Chondrocyte (in vitro differentiated cells): ENCODE data around the gene STAU1. TPM values are rescaled to one million over a fixed set of nuclear protein-coding genes. Genes with fewer than 3 reads are reported as not detected.
"Not testable (repeated sequence)": the region's sequence is repeated elsewhere in the genome, so short reads cannot be mapped to it uniquely, and the experiment has no call there.

Experiments used
- DNase-seq: peaks from one replicate; pipeline ENCODE4 v3.0.0; 2021; ENCODE audit warnings: mixed read lengths, low spot score
- H3K27ac Mint-ChIP-seq: one replicate; pipeline ENCODE4 v1.8.0; 2021; ENCODE audit warnings: mild to moderate bottlenecking, moderate library complexity, mixed read lengths; ENCODE audit not compliant: unreplicated experiment
- H3K27me3 Mint-ChIP-seq: 2 replicates; pipeline ENCODE4 v1.8.0; 2021; ENCODE audit warnings: low read depth, mixed read lengths
- H3K36me3 Mint-ChIP-seq: 2 replicates; pipeline ENCODE4 v1.8.0; 2021; ENCODE audit warnings: low read depth, mixed read lengths
- H3K4me1 Mint-ChIP-seq: 2 replicates; pipeline ENCODE4 v1.8.0; 2021; ENCODE audit warnings: low read depth, mild to moderate bottlenecking, mixed read lengths
- H3K4me3 Mint-ChIP-seq: one replicate; pipeline ENCODE4 v1.8.0; 2021; ENCODE audit warnings: mild to moderate bottlenecking, moderate library complexity, mixed read lengths; ENCODE audit not compliant: unreplicated experiment
- H3K9me3 Mint-ChIP-seq: 2 replicates; pipeline ENCODE4 v1.8.0; 2021; ENCODE audit warnings: low read depth, mixed read lengths
- total RNA-seq: library from RNA; stranded (reverse); gene quantifications from 3 replicates; pipeline ENCODE4 v1.2.1, GENCODE V29; 2021
- TF ChIP-seq, protein P1 (sequence below): fragments of 200-600 bp; sonication (generic); IDR thresholded peaks from 2 replicates; pipeline ENCODE4 v1.5.0; 2021; ENCODE audit warnings: antibody characterized with exemption, mild to moderate bottlenecking, moderate library complexity

Gene STAU1
- total RNA-seq, 1 donor from 2014 or later = 77.2 TPM

DNA sequence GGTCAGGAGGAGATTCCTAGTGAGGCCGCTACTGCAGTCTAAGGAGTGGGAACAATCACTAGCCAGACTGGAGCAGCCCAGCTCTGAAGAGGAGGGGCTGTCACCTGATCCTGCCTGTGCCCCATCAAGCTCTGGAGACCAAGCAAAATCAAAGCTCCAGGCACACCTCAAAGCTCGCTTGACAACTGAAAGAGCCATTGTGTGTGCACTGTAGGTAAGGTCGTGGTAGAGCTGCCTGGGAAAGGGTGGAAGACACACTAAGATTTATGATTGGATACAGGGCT, 83.8 kb downstream of the STAU1 start:
- TF ChIP-seq, protein P1, sequence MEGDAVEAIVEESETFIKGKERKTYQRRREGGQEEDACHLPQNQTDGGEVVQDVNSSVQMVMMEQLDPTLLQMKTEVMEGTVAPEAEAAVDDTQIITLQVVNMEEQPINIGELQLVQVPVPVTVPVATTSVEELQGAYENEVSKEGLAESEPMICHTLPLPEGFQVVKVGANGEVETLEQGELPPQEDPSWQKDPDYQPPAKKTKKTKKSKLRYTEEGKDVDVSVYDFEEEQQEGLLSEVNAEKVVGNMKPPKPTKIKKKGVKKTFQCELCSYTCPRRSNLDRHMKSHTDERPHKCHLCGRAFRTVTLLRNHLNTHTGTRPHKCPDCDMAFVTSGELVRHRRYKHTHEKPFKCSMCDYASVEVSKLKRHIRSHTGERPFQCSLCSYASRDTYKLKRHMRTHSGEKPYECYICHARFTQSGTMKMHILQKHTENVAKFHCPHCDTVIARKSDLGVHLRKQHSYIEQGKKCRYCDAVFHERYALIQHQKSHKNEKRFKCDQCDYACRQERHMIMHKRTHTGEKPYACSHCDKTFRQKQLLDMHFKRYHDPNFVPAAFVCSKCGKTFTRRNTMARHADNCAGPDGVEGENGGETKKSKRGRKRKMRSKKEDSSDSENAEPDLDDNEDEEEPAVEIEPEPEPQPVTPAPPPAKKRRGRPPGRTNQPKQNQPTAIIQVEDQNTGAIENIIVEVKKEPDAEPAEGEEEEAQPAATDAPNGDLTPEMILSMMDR = no peak
- Mint-ChIP-seq H3K4me1 (no peaks in the 10 kb centered on the region), H3K9me3 (no peaks in the 10 kb centered on the region), H3K36me3 (peaks cover 22% of the 10 kb centered on the region), H3K4me3 (no peak overlapping the region), H3K27ac (no peak overlapping the region), H3K27me3 (no peaks in the 10 kb centered on the region)
- no peak for DNase-seq

DNA sequence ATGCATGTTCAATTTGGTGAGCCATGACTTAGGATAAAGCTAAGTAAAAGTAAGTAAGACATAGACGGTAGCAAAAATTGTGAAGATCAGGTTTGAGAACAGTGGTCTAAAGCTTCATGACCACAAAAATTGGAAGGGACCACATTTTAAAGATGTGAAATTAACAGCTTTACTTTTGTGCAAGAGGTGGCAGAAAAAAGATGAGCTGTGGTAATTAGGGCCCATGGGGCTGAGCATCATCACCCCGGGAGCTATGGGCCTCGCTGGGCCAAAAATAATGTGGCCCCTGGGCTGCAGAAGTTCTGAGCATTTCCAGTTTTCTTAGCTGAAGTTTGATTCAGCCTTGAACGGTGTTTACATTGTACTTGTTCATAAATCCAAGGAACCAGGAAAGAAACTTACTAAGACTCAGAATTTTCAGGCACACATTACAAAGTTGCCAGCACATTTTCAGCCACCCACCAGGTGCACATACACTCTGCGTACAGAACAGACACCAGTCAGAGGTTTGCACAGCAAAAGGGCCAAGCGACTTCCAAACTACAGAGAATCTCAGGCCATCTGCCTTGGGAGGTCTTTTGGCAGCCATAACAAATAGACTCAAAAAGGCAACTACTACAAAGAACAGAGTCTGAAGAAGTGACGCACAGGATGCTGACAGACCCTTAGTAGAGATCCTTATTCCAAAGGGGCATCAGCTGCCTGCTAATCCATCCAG, 84.3 kb downstream of the STAU1 start:
- Mint-ChIP-seq H3K36me3 (peaks cover 23% of the 10 kb centered on the region), H3K9me3 (no peaks in the 10 kb centered on the region), H3K27ac (no peak overlapping the region)

DNA sequence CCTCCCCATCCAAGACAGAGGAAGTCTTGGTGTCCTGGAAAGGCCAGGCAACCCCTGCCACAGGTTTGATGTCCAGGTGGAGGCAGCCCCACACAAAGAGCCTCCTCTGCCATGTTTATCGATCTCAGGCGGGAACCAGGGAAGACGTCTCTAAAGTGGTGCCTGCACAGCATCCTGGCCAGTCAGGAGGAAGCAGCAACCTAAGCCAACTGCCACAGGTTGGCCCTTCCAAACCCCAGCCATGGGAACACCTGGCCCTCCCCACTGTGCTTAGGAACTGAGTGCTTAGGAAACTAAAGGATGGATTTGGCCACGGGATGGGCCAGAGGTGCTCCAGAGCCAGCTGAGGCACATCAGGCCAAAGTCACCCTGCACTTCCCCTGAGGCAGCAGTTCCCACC, 85.1 kb downstream of the STAU1 start:
- TF ChIP-seq, protein P1 = no peak
- H3K27me3 Mint-ChIP-seq = no peaks in the 10 kb centered on the region
- H3K9me3 Mint-ChIP-seq = no peaks in the 10 kb centered on the region
- H3K36me3 Mint-ChIP-seq = peaks cover 19% of the 10 kb centered on the region
- no peaks in the 10 kb centered on the region for H3K4me1 Mint-ChIP-seq
- no peak for DNase-seq
- no peak overlapping the region for H3K27ac Mint-ChIP-seq
- no peak overlapping the region for H3K4me3 Mint-ChIP-seq

More for the DNA sequence above, 84.3 kb downstream of the STAU1 start:
- H3K4me3 Mint-ChIP-seq = no peak overlapping the region
- TF ChIP-seq, protein P1 = no peak
- H3K4me1 Mint-ChIP-seq = no peaks in the 10 kb centered on the region
- DNase-seq = no peak
- no peaks in the 10 kb centered on the region for H3K27me3 Mint-ChIP-seq

DNA sequence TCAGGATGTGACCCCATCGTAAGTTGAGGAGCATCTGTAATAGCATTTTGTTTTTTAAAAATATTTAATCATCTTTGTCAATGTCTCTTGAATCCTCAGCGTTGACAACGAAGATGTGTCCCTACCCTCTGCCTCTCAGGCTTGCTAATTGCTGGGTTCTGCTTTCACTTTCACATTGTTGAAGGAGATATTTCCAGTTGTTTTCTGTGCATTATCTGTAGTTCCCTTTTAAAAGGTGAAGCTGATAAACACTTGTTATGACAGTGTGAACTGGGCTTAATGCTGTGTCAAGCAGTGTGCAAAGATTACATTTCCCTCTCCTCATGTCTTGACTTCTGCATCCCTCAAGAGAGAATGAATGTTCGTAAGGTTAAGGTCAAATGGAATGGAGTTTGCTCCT, 87.2 kb downstream of the STAU1 start:
- Mint-ChIP-seq H3K36me3 (peaks cover 29% of the 10 kb centered on the region), H3K4me3 (no peak overlapping the region), H3K4me1 (no peaks in the 10 kb centered on the region), H3K27me3 (no peaks in the 10 kb centered on the region), H3K9me3 (no peaks in the 10 kb centered on the region), H3K27ac (no peak overlapping the region)
- TF ChIP-seq, protein P1 = no peak
- DNase-seq = no peak

DNA sequence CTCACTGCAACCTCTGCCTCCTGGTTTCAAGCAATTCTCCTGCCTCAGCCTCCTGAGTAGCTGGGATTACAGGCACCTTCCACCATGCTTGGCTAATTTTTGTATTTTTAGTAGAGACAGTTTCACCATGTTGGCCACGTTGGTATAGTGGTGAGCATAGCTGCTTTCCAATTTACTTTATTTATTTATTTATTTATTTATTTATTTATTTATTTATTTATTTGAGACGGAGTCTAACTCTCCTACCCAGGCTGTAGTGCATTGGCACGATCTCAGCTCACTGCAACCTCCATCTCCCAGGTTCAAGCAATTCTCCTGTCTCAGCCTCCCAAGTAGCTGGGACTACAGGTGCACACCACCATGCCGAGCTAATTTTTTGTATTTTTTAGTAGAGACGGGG, 87.8 kb downstream of the STAU1 start:
- not testable (repeated sequence) for H3K4me1 Mint-ChIP-seq, H3K27me3 Mint-ChIP-seq, H3K4me3 Mint-ChIP-seq, DNase-seq, H3K27ac Mint-ChIP-seq, H3K9me3 Mint-ChIP-seq
- H3K36me3 Mint-ChIP-seq = peaks cover 31% of the 10 kb centered on the region

DNA sequence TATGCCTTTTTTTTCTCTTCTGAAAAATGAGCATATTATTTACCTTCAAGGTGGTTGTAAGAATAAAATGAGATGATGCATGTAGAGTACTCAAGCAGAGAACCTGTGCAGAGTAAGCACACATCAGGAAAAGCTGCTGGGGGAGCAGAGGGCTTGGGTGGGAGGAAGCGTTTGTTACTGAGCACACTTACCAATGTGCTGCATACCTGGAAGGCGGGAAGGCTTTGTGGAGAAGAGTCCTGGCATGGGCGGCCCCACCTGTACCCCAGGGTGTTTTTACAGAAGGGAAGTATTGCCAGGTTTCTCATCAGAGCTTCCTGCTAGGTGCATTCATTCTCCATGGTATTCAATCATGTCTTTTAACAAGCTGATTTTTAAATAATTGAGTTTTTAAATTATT, 89.1 kb downstream of the STAU1 start:
- Mint-ChIP-seq H3K4me3 (no peak overlapping the region), H3K27ac (no peak overlapping the region), H3K36me3 (peaks cover 38% of the 10 kb centered on the region), H3K9me3 (no peaks in the 10 kb centered on the region), H3K27me3 (no peaks in the 10 kb centered on the region), H3K4me1 (no peaks in the 10 kb centered on the region)
- TF ChIP-seq, protein P1 = no peak
- no peak for DNase-seq
